IPS-18c (cell line): ENCODE measurements around the gene TRABD2B.

Experiments
- H3K4me3 ChIP-seq: 2 replicates; pipeline ENCODE4 v1.7.0; 2013; ENCODE audit warnings: low read depth, mild to moderate bottlenecking, low read length, moderate library complexity; ENCODE audit not compliant: insufficient read depth
- H3K9me3 ChIP-seq: one replicate; pipeline ENCODE4 v1.6.1; 2013; ENCODE audit warnings: mild to moderate bottlenecking, low read length, moderate library complexity; ENCODE audit not compliant: control insufficient read depth, insufficient read depth

TRABD2B gene

DNA sequence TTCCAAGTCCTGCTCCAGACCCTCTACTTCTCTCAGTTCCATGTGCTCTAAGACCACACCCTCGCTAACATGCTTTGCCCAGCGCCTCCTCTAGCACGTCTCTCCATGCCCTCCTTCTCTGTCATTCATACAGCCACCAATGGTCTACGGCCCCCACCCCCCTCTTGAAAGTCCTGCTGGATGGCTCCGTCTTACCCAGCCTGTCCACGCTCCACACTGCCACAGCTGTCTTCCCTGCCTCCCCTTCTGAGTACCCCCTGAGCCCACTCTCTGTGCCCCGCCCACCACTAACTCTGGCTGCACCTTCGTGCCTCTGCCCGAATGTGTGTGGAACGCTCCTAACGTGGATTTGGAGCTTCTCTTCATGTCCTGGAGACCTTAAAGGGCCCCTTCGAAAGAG lies 244.6 kb downstream of the TRABD2B start:
- Histone ChIP-seq H3K9me3 (no peaks in the 10 kb centered on the region), H3K4me3 (no peak overlapping the region)

DNA sequence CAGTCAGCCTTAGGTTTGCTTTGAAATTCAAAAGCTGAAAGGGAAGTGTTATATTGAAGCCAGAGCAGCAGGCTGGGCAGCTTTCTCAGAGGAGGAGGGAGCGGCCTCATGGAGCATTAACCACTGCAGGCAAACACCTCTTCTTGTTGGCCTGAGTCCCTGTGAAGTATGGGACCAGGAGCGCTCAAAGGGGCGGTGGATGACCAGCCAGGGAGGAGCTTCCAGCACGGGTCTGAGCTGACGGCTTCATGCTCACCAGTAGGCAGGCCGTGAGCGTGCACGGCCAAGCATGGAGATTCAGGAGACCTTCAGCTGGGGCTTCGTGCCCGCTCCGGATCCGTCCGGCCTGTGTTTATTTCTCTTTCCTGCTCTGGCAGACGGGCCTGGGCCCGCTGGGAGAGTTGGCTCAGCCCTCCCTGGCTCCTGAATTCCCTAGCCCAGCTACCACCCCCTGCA lies 245.2 kb downstream of the TRABD2B start:
- Histone ChIP-seq H3K9me3 (no peaks in the 10 kb centered on the region), H3K4me3 (no peak overlapping the region)

GRCh38 chr1:47751193-47751592 lies 246.0 kb downstream of the TRABD2B start:
- Histone ChIP-seq H3K9me3 (no peaks in the 10 kb centered on the region), H3K4me3 (no peak overlapping the region)

DNA sequence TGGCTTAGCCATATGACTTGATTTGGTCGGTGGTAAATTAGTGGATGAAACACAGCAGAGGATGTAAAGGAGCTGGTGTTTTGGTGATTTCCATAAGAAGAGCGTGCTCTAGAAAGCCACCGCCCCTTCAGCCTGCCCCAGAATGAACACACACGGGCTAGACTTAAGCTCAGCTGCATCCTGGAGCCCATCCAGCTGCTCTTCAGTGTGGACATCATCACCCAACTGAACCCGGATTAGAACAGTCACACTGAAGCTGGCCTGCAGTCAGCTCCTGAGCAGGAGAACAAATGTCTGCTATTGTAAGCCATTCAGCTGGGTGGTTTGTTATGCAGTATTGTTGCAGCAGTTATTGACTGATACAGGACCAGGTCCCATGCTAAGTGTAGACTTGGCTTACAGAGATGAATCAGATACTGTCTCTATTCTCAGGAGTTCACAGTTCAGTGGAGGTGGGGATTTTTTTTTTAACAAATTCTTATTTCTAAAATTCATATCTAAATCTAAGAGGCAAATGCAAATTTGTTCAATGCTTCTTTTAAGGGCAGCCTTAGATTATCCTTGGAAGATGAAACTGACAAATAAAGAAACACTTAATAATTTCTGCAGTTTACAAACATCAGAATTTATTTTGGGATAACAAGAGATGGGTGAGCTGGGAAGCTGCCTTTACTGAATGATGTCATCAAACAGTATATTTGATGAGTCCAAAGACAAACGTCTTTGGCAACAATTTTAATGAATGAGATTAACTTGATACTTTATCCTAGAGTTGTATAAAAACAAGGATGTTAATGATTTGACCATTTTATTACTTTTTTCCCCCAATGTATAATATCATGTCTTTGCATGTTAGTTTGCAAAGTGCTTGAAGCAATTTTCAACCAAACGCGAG lies 251.2 kb downstream of the TRABD2B start:
- Histone ChIP-seq H3K4me3 (no peak overlapping the region), H3K9me3 (no peaks in the 10 kb centered on the region)

GRCh38 chr1:47742890-47743760 lies 254.1 kb downstream of the TRABD2B start:
- Histone ChIP-seq H3K9me3 (no peaks in the 10 kb centered on the region), H3K4me3 (no peak overlapping the region)

GRCh38 chr1:47738560-47739182 lies 258.5 kb downstream of the TRABD2B start:
- no peak overlapping the region for H3K4me3 ChIP-seq
- H3K9me3 ChIP-seq: no peaks in the 10 kb centered on the region

- Histone ChIP-seq H3K4me3 (no peak overlapping the region), H3K9me3 (no peaks in the 10 kb centered on the region)
Measured at GRCh38 chr1:47732489-47732888, 264.7 kb downstream of the TRABD2B start.

- Histone ChIP-seq H3K9me3 (no peaks in the 10 kb centered on the region), H3K4me3 (no peak overlapping the region)
Measured at GRCh38 chr1:47731730-47732129, 265.5 kb downstream of the TRABD2B start.

- no peak overlapping the region for H3K4me3 ChIP-seq
Measured at GRCh38 chr1:47729685-47730084, 267.5 kb downstream of the TRABD2B start.

DNA sequence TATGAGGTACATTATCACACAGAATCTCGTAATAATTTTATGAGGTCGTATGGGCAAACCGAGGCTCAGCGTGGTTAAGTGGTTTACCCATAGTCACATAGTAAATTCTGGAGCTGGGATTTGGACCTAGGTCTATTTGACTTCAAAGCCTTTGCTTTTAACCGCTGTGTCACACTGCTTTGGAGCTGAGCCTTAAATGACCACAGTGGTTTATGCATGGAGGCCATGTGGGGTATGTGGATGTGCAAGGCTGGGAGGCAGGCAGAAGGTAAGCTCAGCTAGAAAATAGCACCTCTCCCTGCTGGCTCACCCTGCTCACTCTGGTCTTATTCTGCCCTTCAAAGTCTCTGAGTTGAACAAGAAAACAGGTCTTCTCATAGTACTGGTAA lies 269.5 kb downstream of the TRABD2B start:
- Histone ChIP-seq H3K9me3 (no peaks in the 10 kb centered on the region), H3K4me3 (no peak overlapping the region)

More at GRCh38 chr1:47729685-47730084, 267.5 kb downstream of the TRABD2B start:
- H3K9me3 ChIP-seq: no peaks in the 10 kb centered on the region

- H3K4me3 ChIP-seq: no peak overlapping the region
- no peaks in the 10 kb centered on the region for H3K9me3 ChIP-seq
Measured at GRCh38 chr1:47727051-47727696, 270.0 kb downstream of the TRABD2B start.

GRCh38 chr1:47725992-47726855 lies 271.0 kb downstream of the TRABD2B start:
- H3K4me3 ChIP-seq: no peak overlapping the region; the same call in 1 of the 2 replicates
- no peaks in the 10 kb centered on the region for H3K9me3 ChIP-seq

DNA sequence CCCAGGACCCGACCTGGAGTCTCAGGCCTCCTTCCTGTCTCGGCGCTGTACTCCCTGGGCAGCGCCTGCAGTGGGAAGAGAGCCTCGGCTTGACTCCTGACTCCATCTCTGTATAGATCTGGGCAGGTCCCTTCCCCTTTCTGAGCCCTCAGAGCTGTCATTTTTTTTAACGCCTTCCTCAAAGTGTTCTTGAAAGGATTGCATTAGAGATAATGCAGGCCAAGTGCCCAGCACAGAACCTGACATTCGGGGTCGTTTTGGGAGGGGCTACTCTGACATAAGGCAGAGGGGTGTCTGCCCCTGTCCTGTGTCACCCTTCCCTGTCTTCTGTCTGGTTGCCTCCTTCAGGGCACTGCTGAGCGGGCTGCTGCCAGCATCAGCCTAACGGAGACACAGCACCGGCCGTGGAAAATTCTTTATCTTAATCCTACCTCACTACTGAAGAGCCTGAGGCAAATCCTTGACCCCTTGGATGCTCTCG lies 271.6 kb downstream of the TRABD2B start:
- no peaks in the 10 kb centered on the region for H3K9me3 ChIP-seq
- peak overlapping the region; percentile 17 for H3K4me3 ChIP-seq

- Histone ChIP-seq H3K4me3 (peak overlapping the region; percentile 17), H3K9me3 (no peaks in the 10 kb centered on the region)
Measured at GRCh38 chr1:47725000-47725473, 272.1 kb downstream of the TRABD2B start.

DNA sequence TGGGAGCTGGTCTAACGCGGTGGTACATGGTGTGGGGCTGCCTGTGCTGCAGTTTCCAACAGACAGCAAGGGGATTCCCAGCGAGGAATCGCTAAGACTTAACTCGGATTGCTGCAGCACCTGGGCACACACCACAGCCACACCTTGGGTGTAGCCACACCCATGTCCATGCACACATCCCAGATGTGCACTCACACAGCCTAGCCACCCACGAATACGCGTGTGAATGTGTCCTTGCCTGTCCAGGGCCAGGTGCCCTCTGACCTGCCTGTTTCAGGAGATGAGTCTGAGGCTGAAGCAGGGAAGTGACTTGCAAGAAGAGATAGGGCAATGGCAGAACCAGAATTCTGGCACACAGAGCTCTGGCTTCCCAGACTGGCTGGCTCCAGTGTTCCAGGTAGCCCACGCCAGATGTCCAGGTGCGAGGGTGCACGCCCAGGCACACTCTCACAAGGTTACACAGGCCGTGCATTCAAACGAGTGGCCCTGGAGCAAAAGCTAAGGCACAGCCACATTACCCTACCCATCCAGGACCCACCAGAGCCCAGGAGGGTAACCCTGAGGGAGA lies 272.7 kb downstream of the TRABD2B start:
- Histone ChIP-seq H3K4me3 (no peak overlapping the region), H3K9me3 (no peaks in the 10 kb centered on the region)
